Neural progenitor cell (in vitro differentiated cells): ENCODE measurements around the gene ETV1. TPM values are rescaled to one million over a fixed set of nuclear protein-coding genes. Genes with fewer than 3 reads are reported as not detected.

Experiments used
- DNase-seq: peaks from one replicate; pipeline ENCODE4 v3.0.0-alpha.2; 2016; ENCODE audit warnings: low spot score
- H2AFZ ChIP-seq: fragments of 200-600 bp; sonication (generic); replicated peaks from 2 replicates; pipeline ENCODE4 v1.6.1; 2016; ENCODE audit warnings: antibody characterized with exemption
- H3F3A ChIP-seq: fragments of 200-600 bp; sonication (generic); 2 replicates; pipeline ENCODE4 v1.6.1; 2016; ENCODE audit warnings: antibody characterized with exemption, low read depth
- H3K27ac ChIP-seq: fragments of 200-600 bp; sonication (generic); 2 replicates; pipeline ENCODE4 v1.5.1; 2016; ENCODE audit warnings: mild to moderate bottlenecking
- H3K27me3 ChIP-seq: fragments of 200-600 bp; sonication (generic); 2 replicates; pipeline ENCODE4 v1.6.1; 2016; ENCODE audit warnings: mild to moderate bottlenecking, moderate library complexity
- H3K36me3 ChIP-seq: fragments of 200-600 bp; sonication (generic); 2 replicates; pipeline ENCODE4 v1.5.1; 2016
- H3K4me1 ChIP-seq: fragments of 200-600 bp; sonication (generic); 2 replicates; pipeline ENCODE4 v1.6.1; 2016; ENCODE audit warnings: mixed run types
- H3K4me2 ChIP-seq: fragments of 200-600 bp; sonication (generic); 2 replicates; pipeline ENCODE4 v1.6.1; 2016
- H3K4me3 ChIP-seq: fragments of 200-600 bp; sonication (generic); 2 replicates; pipeline ENCODE4 v1.5.1; 2016
- H3K79me2 ChIP-seq: fragments of 200-600 bp; sonication (generic); 2 replicates; pipeline ENCODE4 v1.6.1; 2016; ENCODE audit warnings: low read depth
- H3K9ac ChIP-seq: fragments of 200-600 bp; sonication (generic); 2 replicates; pipeline ENCODE4 v1.6.1; 2016
- H3K9me3 ChIP-seq: fragments of 200-600 bp; sonication (generic); 2 replicates; pipeline ENCODE4 v1.5.1; 2016; ENCODE audit warnings: low read depth
- H4K20me1 ChIP-seq: fragments of 200-600 bp; sonication (generic); 2 replicates; pipeline ENCODE4 v1.6.1; 2016; ENCODE audit warnings: low read depth
- H3K27ac Mint-ChIP-seq: 3 replicates; pipeline ENCODE4 v1.8.0; 2021; ENCODE audit warnings: mixed read lengths
- H3K27me3 Mint-ChIP-seq: 2 replicates; pipeline ENCODE4 v1.8.0; 2022; ENCODE audit warnings: low read depth, mild to moderate bottlenecking, inconsistent platforms, moderate library complexity, mixed read lengths; ENCODE audit not compliant: insufficient read depth
- H3K36me3 Mint-ChIP-seq: 3 replicates; pipeline ENCODE4 v1.8.0; 2021; ENCODE audit warnings: mixed read lengths
- H3K4me1 Mint-ChIP-seq: 3 replicates; pipeline ENCODE4 v1.8.0; 2021; ENCODE audit warnings: mixed read lengths
- H3K4me3 Mint-ChIP-seq: 3 replicates; pipeline ENCODE4 v1.8.0; 2021; ENCODE audit warnings: mild to moderate bottlenecking, moderate library complexity, mixed read lengths
- H3K9me3 Mint-ChIP-seq: 3 replicates; pipeline ENCODE4 v1.8.0; 2020; ENCODE audit warnings: mixed read lengths
- EZH2 ChIP-seq: fragments of 200-600 bp; sonication (generic); IDR thresholded peaks from 2 replicates; pipeline ENCODE4 v1.6.1; 2017; ENCODE audit warnings: antibody characterized with exemption, mild to moderate bottlenecking, moderate library complexity
- EZH2phosphoT487 ChIP-seq: fragments of 200-600 bp; sonication (generic); IDR thresholded peaks from 2 replicates; pipeline ENCODE4 v1.6.1; 2017; ENCODE audit warnings: antibody characterized with exemption
- total RNA-seq: library from RNA; depleted of rRNA; stranded (reverse); fragments of >200 nt; gene quantifications from 2 replicates; pipeline ENCODE4 v1.2.3, GENCODE V29; 2015; ENCODE audit warnings: low replicate concordance
- TF ChIP-seq, protein P1 (sequence below): fragments of 200-600 bp; sonication (generic); IDR thresholded peaks from 2 replicates; pipeline ENCODE4 v1.5.1; 2017; ENCODE audit warnings: antibody characterized with exemption, mild to moderate bottlenecking

Gene ETV1
- total RNA-seq, 1 donor from 2014 or later = 36.8 TPM

DNA sequence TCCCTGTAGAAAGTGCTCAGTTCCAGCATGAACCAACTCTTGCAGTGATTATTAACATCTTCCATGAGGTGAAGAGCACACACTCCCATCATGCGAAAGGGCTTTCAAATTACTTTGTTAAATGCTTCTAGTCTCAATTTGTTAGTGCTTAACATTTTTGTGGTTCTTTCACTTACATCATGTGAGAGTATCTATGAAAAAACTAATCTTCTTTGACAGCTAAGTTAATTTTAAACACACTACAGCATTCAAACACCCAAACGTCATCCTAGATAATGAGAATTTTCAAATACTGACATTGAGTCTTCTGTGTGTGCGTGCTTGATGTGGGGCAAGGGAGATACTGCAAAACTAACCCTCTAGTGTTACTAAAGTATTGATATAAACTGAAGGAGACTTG, 84.8 kb downstream of the ETV1 start:
- TF ChIP-seq EZH2phosphoT487 = no peak
- no peak for TF ChIP-seq EZH2
- TF ChIP-seq, protein P1, sequence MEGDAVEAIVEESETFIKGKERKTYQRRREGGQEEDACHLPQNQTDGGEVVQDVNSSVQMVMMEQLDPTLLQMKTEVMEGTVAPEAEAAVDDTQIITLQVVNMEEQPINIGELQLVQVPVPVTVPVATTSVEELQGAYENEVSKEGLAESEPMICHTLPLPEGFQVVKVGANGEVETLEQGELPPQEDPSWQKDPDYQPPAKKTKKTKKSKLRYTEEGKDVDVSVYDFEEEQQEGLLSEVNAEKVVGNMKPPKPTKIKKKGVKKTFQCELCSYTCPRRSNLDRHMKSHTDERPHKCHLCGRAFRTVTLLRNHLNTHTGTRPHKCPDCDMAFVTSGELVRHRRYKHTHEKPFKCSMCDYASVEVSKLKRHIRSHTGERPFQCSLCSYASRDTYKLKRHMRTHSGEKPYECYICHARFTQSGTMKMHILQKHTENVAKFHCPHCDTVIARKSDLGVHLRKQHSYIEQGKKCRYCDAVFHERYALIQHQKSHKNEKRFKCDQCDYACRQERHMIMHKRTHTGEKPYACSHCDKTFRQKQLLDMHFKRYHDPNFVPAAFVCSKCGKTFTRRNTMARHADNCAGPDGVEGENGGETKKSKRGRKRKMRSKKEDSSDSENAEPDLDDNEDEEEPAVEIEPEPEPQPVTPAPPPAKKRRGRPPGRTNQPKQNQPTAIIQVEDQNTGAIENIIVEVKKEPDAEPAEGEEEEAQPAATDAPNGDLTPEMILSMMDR = no peak
- Histone ChIP-seq H3K4me3 (no peak overlapping the region), H3K79me2 (no peaks in the 10 kb centered on the region), H3K4me1 (peaks cover 21% of the 10 kb centered on the region), H3K27me3 (no peaks in the 10 kb centered on the region), H4K20me1 (no peaks in the 10 kb centered on the region), H3K9me3 (no peaks in the 10 kb centered on the region), H2AFZ (no peak overlapping the region), H3K36me3 (peaks cover 15% of the 10 kb centered on the region), H3K9ac (no peak overlapping the region), H3K4me2 (no peak overlapping the region), H3F3A (peaks cover 11% of the 10 kb centered on the region), H3K27ac (no peak overlapping the region)
- DNase-seq = no peak
- peaks cover 27% of the 10 kb centered on the region for H3K4me1 Mint-ChIP-seq
- no peaks in the 10 kb centered on the region for H3K9me3 Mint-ChIP-seq
- peaks cover 2% of the 10 kb centered on the region for H3K27me3 Mint-ChIP-seq
- H3K4me3 Mint-ChIP-seq = no peak overlapping the region
- H3K27ac Mint-ChIP-seq = no peak overlapping the region
- H3K36me3 Mint-ChIP-seq = peaks cover 55% of the 10 kb centered on the region

DNA sequence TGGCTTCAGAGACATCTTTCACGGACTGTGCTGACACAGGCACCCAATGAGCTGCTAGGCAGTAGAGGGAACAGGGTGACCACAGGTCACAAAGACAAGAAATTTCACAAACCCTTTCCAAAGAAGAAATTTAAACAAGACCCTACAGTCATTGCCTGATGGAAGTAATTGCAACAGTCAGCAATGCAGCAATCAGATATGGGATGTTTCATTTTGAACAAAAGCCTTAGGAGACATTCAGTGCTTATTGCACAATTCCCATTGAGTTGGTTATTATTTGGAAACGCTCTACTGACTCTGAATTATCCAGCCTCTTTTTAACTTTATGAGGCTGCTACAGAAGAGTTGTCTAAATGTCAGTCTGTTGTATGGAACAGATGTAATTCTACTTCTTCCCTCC, 85.5 kb downstream of the ETV1 start:
- no peak for DNase-seq
- H3K9me3 ChIP-seq = no peaks in the 10 kb centered on the region

DNA sequence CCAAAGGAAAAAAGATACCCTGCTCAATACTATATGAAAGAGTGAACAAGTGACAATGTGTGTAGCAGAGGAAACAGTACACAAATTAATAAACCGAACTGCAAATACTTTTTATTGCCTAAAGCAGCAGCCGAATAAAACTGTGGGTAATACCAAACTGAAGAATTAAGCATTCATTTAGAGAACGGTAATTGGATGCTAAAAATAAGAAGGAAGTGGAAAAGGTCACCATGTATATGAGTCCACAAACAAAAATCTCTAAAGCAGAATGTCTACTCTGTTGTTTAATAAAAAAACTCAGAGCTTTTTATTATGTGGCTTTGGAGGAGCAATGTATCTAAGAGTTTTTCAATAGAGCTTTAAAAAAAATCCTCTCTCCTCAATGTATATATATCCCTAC, 87.9 kb downstream of the ETV1 start:
- H3K4me1 ChIP-seq = peaks cover 8% of the 10 kb centered on the region
- no peaks in the 10 kb centered on the region for H3K79me2 ChIP-seq
- no peaks in the 10 kb centered on the region for H3K9me3 Mint-ChIP-seq
- peaks cover 2% of the 10 kb centered on the region for H3K27me3 Mint-ChIP-seq
- no peak for TF ChIP-seq EZH2
- TF ChIP-seq EZH2phosphoT487 = no peak
- TF ChIP-seq, protein P1 = no peak
- no peak overlapping the region for H3K4me3 Mint-ChIP-seq
- no peak overlapping the region for H3K27ac Mint-ChIP-seq
- no peak overlapping the region for H3K27ac ChIP-seq
- no peaks in the 10 kb centered on the region for H3K9me3 ChIP-seq
- no peak overlapping the region for H2AFZ ChIP-seq
- H3K4me2 ChIP-seq = no peak overlapping the region
- no peak overlapping the region for H3K4me3 ChIP-seq
- no peaks in the 10 kb centered on the region for H3K27me3 ChIP-seq
- peaks cover 49% of the 10 kb centered on the region for H3K36me3 Mint-ChIP-seq
- DNase-seq = no peak
- H4K20me1 ChIP-seq = no peaks in the 10 kb centered on the region
- H3K9ac ChIP-seq = no peak overlapping the region
- H3K4me1 Mint-ChIP-seq = peaks cover 8% of the 10 kb centered on the region
- peaks cover 6% of the 10 kb centered on the region for H3K36me3 ChIP-seq
- H3F3A ChIP-seq = peaks cover 6% of the 10 kb centered on the region

More for the DNA sequence above, 85.5 kb downstream of the ETV1 start:
- Histone ChIP-seq H2AFZ (no peak overlapping the region), H3K4me3 (no peak overlapping the region), H3F3A (peaks cover 10% of the 10 kb centered on the region), H3K36me3 (peaks cover 15% of the 10 kb centered on the region), H3K4me2 (no peak overlapping the region), H3K4me1 (peaks cover 19% of the 10 kb centered on the region), H4K20me1 (no peaks in the 10 kb centered on the region), H3K9ac (no peak overlapping the region), H3K79me2 (no peaks in the 10 kb centered on the region), H3K27ac (no peak overlapping the region), H3K27me3 (no peaks in the 10 kb centered on the region)
- TF ChIP-seq, protein P1 = no peak
- TF ChIP-seq EZH2phosphoT487 (no peak), EZH2 (no peak)
- H3K36me3 Mint-ChIP-seq = peaks cover 58% of the 10 kb centered on the region
- H3K4me3 Mint-ChIP-seq = no peak overlapping the region
- no peaks in the 10 kb centered on the region for H3K9me3 Mint-ChIP-seq
- H3K27me3 Mint-ChIP-seq = peaks cover 2% of the 10 kb centered on the region
- H3K4me1 Mint-ChIP-seq = peaks cover 24% of the 10 kb centered on the region
- H3K27ac Mint-ChIP-seq = no peak overlapping the region
